Spleen (tissue), 7 donors: Measurements from ENCODE around the gene TMEFF1.

Source experiments
- POLR2A ChIP-seq, 3 donors: fragments of 450-650 bp; IDR thresholded peaks; one replicate each; pipeline ENCODE4 v1.5.1; 2017; ENCODE audit warnings: antibody characterized with exemption in 3 of 3, mild to moderate bottlenecking in 1 of 3
- TF ChIP-seq, protein P1 (sequence below), 11 experiments: fragments of 200-600 bp in 7 of 11; fragments of 450-650 bp in 4 of 11; sonication (generic) in 4 of 11; IDR thresholded peaks in 8 of 11; conservative IDR thresholded peaks in 3 of 11; 1 replicate in 7 of 11; 2 replicates in 4 of 11; pipeline versions ENCODE4 v1.4.0 to v1.8.0; 2016 to 2021; ENCODE audit warnings: antibody characterized with exemption in 11 of 11, inconsistent platforms in 4 of 11, mild to moderate bottlenecking in 1 of 11
- donor health status: DM: no; HTN: no; CAD: no; lungs with moderate emphysema.
- donor health status: DM: no; HTN: no; CAD: no.
- donor health status: DM: no; HTN: no; CAD: no.

DNA sequence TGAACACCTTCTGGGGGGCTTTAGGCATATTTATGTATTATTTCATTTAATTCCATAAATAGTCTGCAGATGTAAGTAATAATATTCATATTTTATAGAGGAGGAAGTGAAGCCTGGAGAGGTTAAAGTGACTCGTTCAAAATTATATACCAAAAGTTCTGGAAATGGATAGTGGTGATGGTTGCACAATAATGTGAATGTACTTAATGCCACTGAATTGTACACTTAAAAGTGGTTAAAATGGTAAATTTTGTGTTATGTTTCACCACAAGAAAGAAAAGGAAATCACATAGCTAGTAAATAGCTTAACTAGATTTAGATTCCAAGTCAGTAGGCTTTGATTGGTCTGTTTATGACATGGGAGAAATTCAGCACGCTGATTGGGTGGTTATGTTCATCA is 13.0 kb upstream of the TMEFF1 start:
- TF ChIP-seq, protein P1, sequence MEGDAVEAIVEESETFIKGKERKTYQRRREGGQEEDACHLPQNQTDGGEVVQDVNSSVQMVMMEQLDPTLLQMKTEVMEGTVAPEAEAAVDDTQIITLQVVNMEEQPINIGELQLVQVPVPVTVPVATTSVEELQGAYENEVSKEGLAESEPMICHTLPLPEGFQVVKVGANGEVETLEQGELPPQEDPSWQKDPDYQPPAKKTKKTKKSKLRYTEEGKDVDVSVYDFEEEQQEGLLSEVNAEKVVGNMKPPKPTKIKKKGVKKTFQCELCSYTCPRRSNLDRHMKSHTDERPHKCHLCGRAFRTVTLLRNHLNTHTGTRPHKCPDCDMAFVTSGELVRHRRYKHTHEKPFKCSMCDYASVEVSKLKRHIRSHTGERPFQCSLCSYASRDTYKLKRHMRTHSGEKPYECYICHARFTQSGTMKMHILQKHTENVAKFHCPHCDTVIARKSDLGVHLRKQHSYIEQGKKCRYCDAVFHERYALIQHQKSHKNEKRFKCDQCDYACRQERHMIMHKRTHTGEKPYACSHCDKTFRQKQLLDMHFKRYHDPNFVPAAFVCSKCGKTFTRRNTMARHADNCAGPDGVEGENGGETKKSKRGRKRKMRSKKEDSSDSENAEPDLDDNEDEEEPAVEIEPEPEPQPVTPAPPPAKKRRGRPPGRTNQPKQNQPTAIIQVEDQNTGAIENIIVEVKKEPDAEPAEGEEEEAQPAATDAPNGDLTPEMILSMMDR (IDR thresholded peaks at IDR 0.05 in 8 of 11, conservative IDR thresholded peaks at IDR 0.05 in 3 of 11): no peak
- TF ChIP-seq POLR2A (IDR thresholded peaks at IDR 0.05): no peak
